WERI-Rb-1 (cell line): ENCODE results near the gene SERPING1.
A peak's percentile ranks its signal among the peaks of the same experiment; 100 is the strongest.

Experiments
- DNase-seq: peaks from one replicate; pipeline ENCODE4 v3.0.0-alpha.2; 2020
- H3K27ac ChIP-seq: fragments of 250-450 bp; sonication (Bioruptor Pico); 2 replicates; pipeline ENCODE4 v1.5.1; 2020; ENCODE audit warnings: mild to moderate bottlenecking, moderate library complexity
- H3K27me3 ChIP-seq: fragments of 250-450 bp; sonication (Bioruptor Pico); 2 replicates; pipeline ENCODE4 v1.5.1; 2021; ENCODE audit warnings: mild to moderate bottlenecking, low read depth, moderate library complexity; ENCODE audit not compliant: insufficient read depth, severe bottlenecking
- H3K36me3 ChIP-seq: fragments of 250-450 bp; sonication (Bioruptor Pico); 2 replicates; pipeline ENCODE4 v1.5.1; 2020; ENCODE audit warnings: mild to moderate bottlenecking, moderate library complexity
- H3K4me3 ChIP-seq: 2 replicates; pipeline ENCODE4 v1.5.1; 2011; ENCODE audit warnings: low read depth, mild to moderate bottlenecking, control low read depth, low read length
- H3K9me3 ChIP-seq: fragments of 250-450 bp; sonication (Bioruptor Pico); 2 replicates; pipeline ENCODE4 v1.5.1; 2021; ENCODE audit warnings: mild to moderate bottlenecking, moderate library complexity; ENCODE audit not compliant: severe bottlenecking
- CTCF ChIP-seq: IDR thresholded peaks from 2 replicates; pipeline ENCODE4 v1.5.1; 2011; ENCODE audit warnings: low read depth, mild to moderate bottlenecking, control low read depth, inconsistent platforms, low read length

The SERPING1 gene

GRCh38 chr11:57639321-57640067 lies 42.0 kb downstream of the SERPING1 start:
- H3K27me3 ChIP-seq: peaks cover 40% of the 10 kb centered on the region
- H3K9me3 ChIP-seq: no peaks in the 10 kb centered on the region
- no peaks in the 10 kb centered on the region for H3K36me3 ChIP-seq
- DNase-seq: no peak
- no peak for TF ChIP-seq CTCF
- H3K27ac ChIP-seq: no peak overlapping the region
- H3K4me3 ChIP-seq: no peak overlapping the region

- TF ChIP-seq CTCF: no peak
- H3K27ac ChIP-seq: no peak overlapping the region
- H3K9me3 ChIP-seq: no peaks in the 10 kb centered on the region
- H3K36me3 ChIP-seq: no peaks in the 10 kb centered on the region
- peaks cover 37% of the 10 kb centered on the region for H3K27me3 ChIP-seq
- no peak for DNase-seq
- H3K4me3 ChIP-seq: no peak overlapping the region
These were observed 42.7 kb downstream of the SERPING1 start for GRCh38 chr11:57640068-57640800.

GRCh38 chr11:57641011-57641807 lies 43.7 kb downstream of the SERPING1 start:
- no peak for DNase-seq
- TF ChIP-seq CTCF: peak; percentile 62
- Histone ChIP-seq H3K36me3 (no peaks in the 10 kb centered on the region), H3K4me3 (no peak overlapping the region), H3K27ac (no peak overlapping the region), H3K27me3 (peaks cover 33% of the 10 kb centered on the region), H3K9me3 (no peaks in the 10 kb centered on the region)

GRCh38 chr11:57643802-57644201 lies 46.3 kb downstream of the SERPING1 start:
- no peaks in the 10 kb centered on the region for H3K36me3 ChIP-seq
- no peak for DNase-seq
- H3K27ac ChIP-seq: no peak overlapping the region

More at GRCh38 chr11:57643802-57644201, 46.3 kb downstream of the SERPING1 start:
- H3K9me3 ChIP-seq: no peaks in the 10 kb centered on the region
- H3K27me3 ChIP-seq: peaks cover 42% of the 10 kb centered on the region
- TF ChIP-seq CTCF: peak; percentile 14; the same call in 1 of the 2 replicates
- no peak overlapping the region for H3K4me3 ChIP-seq
